NCI-H446 treated with DMSO at 0.1 percent for 48 hours (cell line): ENCODE results near the gene TMEM126A.
"Not testable (repeated sequence)": the region's sequence is repeated elsewhere in the genome, so short reads cannot be mapped to it uniquely, and the experiment has no call there.

Source experiments
- DNase-seq: peaks from one replicate; lab custom pipeline; 2025; lab: John Stamatoyannopoulos, UW

Gene TMEM126A

DNA sequence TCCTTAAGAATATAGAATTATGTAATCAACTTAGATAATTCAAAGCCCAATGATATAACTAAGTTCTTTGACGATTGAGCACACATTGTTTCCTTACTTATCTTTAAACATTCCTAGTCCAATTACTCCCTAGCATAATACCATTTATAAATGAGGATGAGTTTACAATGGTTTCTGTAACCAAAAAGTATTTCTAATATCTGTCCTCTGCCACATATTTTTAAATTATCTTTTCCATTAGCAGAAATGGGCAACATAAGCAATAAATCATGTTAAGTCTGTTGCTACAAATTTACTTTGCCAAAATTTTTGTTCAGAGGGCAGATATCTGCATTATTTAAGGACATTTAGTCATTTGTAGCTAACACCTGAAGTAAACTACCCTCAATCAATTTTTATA is 10.4 kb downstream of the TMEM126A start:
- no peak for DNase-seq

DNA sequence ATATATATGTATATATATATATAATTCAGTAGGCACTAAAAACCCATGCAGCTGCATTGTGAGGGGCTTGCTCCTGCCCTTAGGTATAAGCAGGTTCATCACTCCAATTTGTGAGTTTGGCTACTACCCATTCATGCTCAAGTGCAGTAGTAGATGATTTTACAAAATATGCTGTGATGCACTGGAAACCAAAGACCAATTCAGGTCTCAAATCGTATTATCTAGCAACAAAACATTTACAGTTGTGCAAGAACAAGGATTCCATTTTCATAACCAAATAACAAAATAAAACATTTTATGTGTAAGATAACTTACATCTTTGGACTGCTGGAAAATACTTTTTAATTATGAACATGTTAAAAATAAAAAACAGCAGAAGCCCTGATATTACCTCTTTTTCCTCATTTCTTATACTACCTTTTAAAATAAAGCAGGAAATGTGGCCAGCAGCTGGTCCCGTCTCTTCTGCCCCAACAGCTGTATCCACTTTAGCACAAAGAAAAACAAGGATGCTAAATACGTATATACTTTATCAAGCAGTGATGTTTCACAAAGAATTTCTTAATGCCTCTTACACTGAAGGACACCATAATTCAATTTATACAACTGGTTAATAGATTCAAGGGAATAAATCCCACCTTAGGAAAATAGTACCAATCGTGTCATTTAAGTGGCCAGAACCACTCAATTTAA is 14.4 kb downstream of the TMEM126A start:
- no peak for DNase-seq

DNA sequence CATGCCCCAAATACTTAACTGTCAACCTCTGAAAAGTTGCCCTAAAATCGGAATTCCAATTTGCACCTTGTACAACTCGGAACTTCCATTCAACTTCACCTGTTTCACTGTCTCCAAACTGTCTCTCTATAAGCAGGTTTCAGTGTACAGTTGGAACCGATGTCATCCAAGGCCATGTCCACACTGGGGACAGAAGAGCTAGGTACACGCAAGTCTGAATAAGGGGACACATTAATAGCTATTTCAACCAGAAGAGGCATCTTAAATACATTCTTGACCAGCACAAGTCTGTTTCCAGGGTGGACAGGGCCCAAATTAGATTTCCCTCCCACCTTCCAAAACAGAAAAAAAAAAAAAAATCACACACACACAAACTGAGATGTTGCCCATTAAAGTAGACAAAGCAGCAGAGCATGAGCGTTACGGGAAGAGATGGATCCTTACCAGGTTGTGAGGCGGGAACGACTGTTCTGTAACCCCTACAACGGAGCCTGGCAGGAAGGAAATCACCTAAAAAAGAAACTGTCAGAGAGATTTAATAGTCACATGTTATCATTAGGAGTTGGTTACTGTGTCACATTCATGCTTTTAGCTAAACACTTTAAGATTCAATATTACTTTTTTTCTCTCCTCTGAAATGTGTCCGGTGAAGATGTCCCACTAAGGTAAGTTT is 15.4 kb downstream of the TMEM126A start:
- no peak for DNase-seq

DNA sequence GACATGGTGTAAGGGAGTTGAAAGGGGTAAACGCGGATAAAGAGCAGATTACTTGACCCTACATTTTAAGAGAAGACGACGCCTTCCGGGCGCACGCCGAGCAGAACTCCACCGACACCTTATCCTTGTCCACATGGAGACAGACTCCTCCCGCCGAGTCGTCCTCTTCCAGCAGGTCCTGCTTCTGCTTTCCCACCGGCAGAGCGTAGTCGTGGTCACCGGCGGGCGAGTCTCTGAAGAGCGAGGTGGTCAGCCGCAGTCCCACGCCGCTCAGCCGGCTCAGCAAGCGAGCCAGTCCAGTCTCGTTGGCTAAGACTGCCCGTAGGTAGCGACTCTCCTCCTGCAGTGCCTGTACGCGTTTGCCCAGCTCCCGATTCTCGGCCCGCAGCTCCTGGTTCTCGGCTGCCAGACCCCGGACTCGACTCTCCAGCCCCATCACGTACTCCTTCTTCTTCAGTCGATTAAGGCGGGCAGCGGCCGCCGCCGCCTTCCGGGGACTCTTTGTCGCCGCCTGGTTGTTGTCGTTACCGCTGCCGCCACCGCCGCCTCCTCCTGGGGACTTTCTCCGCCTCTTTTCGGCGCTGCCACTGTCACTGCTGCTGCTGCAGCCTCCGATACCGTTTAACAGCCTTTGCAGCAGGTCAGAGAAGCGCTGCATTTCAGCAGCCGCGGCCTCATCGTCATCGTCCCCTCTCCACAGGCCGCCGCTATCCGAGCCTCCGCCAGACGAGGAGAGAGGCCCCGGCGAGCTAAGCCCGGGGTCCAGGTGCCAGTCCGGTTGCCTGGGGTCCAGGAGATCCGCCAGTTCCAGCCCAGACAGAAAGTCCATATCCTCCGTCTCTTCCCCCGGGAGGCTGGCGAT is 16.2 kb downstream of the TMEM126A start:
- DNase-seq, result no peak

DNA sequence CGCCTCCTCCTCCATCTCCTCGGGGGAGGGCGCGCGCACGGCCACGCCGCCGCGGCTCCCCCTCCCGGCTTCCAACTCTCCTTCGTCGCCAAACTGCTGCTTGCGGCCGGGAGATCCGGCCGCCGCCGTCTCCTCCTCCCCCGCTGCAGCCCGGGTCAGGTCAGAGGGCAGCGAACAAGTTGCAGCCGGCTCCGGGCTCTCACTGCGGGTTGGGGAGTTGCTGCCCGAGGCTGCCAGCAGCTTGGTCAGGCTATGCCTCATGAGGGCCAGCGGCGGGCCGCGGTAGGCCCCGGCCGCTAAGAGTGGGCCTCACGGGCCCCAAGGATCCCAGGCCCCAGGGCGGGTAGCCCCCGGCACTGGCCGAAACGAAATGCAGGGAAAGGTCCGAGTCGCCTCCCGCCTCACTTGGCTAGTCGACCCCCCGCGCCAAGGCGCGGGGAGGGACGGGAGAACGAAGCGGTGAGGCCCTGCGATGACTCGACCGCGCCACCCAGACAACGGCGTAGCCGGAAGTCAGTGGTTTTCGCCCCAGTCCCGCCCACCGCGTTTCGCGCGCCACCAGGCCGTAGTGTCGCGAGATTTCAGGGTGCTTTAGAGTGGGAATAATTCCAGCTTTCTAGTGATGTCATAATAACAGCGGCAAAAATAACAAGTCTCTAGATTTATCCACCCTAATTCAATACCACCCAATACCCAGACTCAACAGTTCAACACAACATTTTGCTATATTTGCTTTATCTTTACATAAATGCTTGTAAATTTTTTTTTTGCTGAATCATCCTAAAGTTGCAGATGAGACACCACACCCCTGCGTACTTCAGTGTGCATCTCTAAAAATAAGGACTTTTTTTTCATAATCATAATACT is 17.1 kb downstream of the TMEM126A start, which contains the start of gene CREBZF:
Gene CREBZF (minus strand): TSS at position 515 of the 867 bp plus-strand sequence. CDS start 254 bp downstream, at position 261.
- peak; percentile 93 for DNase-seq

- no peak for DNase-seq
Observed at GRCh38 chr11:85665733-85666132, 18.0 kb downstream of the TMEM126A start.

- no peak for DNase-seq
Observed at GRCh38 chr11:85666687-85667086, 18.9 kb downstream of the TMEM126A start.

GRCh38 chr11:85668157-85668556 is 20.4 kb downstream of the TMEM126A start:
- DNase-seq, result no peak

GRCh38 chr11:85670949-85671663 is 23.3 kb downstream of the TMEM126A start:
- DNase-seq, result not testable (repeated sequence)

GRCh38 chr11:85672105-85672902 is 24.5 kb downstream of the TMEM126A start:
- no peak for DNase-seq

DNA sequence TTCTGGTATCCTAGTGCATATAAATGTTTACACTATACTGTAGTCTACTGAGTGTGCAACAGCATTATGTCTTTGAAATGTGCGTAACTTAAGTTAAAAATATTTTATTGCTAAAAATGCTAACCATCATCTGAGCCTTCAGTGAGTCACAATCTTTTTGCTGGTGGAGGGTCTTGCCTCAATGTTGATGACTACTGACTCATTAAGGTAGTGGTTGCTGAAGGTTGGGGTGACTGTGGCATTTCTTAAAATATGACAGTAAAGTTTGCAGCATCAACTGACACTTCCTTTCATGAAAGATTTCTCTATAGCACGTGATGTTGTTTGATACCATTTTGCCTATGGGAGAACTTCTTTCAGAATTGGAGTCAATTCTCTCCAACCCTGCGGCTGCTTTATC is 25.6 kb downstream of the TMEM126A start:
- DNase-seq, result no peak

DNA sequence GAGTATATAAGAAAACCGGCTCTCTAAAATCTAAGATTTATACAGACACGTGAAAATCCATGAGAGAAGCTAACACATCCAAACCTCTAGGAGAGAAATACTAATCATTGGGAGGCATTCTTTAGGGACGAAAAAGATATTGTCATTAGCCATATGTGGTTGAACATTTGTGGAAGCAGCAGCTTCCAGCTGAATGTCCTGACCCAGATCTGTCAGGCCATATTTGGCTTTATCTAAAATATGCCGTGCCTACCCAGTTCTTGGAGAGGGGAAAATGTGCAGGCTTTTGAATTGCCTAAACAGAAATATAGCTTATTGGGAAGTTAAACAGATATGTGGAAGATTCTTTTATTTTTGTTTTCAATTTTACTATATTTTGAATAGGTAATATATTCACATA is 31.8 kb downstream of the TMEM126A start:
- no peak for DNase-seq

DNA sequence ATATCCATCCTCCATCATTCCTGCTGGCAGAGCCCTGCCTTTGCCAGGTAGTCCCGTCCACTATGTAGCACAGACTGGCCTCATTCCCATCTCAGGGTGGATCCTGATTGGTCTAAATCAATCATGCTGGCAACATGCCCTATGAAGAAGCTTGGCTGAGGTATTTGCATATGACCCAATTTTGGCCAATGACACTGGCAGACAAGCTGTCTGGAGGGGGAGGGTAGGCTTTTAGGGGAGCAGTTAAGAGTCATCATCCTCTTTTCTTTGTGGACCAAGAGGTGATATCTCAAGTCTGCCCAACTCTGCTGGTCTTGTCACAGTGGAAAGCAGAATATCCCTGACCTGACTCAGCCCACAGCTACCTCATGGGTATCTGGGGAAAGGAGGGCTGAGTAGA is 33.1 kb downstream of the TMEM126A start:
- DNase-seq, result no peak

- DNase-seq, result peak; percentile 25
Observed at GRCh38 chr11:85682330-85683305, 34.9 kb downstream of the TMEM126A start.

DNA sequence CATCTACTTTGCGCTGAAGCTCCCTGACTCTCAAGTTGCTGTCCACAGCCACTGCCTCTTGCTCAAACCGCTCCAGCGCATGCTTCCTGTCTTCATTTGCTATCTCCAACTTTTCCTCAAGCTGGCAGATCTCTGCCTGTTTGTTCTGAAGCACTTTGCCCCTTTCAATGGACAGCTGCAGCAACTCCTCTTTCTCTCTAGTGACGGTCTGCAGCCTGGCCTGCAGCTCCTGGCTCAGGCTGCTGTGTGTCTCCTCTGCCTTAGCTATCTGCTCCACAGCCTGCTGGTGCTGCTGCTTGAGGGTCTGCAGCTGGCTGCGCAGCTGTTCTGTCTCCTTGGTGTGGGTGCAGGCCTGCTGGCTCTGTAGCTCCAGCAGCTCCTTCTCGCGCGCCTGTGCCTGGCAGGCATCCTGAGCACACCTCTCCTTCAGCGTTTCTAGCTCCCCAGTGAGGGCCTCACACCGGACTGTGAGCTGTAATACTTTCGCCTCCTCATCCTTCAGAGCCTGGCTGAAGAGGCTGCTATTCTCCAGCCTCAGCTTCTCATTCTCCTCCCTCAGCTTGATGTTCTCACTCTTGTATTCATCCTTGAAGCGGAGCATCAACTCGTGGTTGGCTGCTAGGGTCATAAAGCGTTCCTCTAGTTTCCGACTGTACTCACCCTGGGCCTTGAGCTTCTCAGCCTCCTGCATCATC is 37.5 kb downstream of the TMEM126A start:
- no peak for DNase-seq

GRCh38 chr11:85685820-85686459 is 38.2 kb downstream of the TMEM126A start, which contains the start of gene CCDC89:
Gene CCDC89, minus strand, starts transcription at chr11:85686195. Its CDS starts 65 bp downstream, at chr11:85686130.
- peak; percentile 78 for DNase-seq

DNA sequence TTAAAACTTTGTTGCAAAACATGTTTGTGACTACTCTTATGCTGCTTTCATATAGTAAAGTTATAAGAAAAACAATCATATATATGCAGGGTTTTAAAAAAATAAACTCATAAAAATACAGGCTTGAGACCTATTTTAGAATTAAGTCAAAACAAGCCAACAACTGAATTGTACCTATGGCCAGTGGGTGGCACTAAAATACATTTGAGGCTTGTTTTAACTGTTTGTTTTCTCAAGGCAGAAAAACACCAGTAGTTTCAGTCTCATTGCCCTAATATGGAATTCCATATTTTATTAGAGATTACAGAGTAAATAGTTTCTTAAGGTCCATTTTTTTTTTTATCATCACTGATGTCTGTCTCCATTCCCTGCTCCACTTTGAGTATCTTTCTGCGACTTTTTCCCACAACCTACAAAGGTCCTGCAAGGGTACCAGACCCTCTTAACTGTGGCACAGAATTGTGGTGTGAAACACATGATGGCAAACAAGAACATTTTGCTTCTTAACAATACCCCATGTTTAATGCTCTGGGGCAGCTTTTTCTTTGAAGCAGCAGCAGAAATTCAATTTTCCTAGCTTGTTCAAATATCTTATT is 46.7 kb downstream of the TMEM126A start:
- no peak for DNase-seq
